Upper lobe of left lung (tissue), 6 donors: ENCODE measurements around the gene KLHDC8A. TPM values are rescaled to one million over a fixed set of nuclear protein-coding genes. Genes with fewer than 3 reads are reported as not detected.

Experiments
- ATAC-seq, 2 donors: fragments of 200-7000 bp; cut with Tn5 transposase; one replicate each; pipeline ENCODE4 v1.9.1; 2022; ENCODE audit warnings: mild to moderate bottlenecking in 2 of 2, moderate library complexity in 2 of 2; ENCODE audit not compliant: low FRiP score in 2 of 2
- DNase-seq, 2 donors: peaks; one replicate each; pipeline ENCODE4 v3.0.0-alpha.2; 2019 to 2020
- H3K27ac ChIP-seq, 4 donors: fragments of 200-600 bp; sonication (generic); one replicate each; pipeline ENCODE4 v1.5.1; 2016 to 2019
- H3K27me3 ChIP-seq, 4 donors: fragments of 200-600 bp; sonication (generic); one replicate each; pipeline ENCODE4 v1.5.1; 2017 to 2019
- H3K36me3 ChIP-seq, 4 donors: fragments of 200-600 bp; sonication (generic); one replicate each; pipeline ENCODE4 v1.5.1; 2016 to 2019
- H3K4me1 ChIP-seq, 4 donors: fragments of 200-600 bp; sonication (generic); one replicate each; pipeline ENCODE4 v1.5.1; 2018 to 2019
- H3K4me3 ChIP-seq, 4 donors: fragments of 200-600 bp; sonication (generic); one replicate each; pipeline ENCODE4 v1.5.1; 2017 to 2019; ENCODE audit warnings: mild to moderate bottlenecking in 2 of 4, moderate library complexity in 1 of 4
- H3K9me3 ChIP-seq, 4 donors: fragments of 200-600 bp; sonication (generic); one replicate each; pipeline ENCODE4 v1.5.1; 2018 to 2019
- EP300 ChIP-seq, 4 donors: sonication (generic); formaldehyde crosslinking; IDR thresholded peaks; one replicate each; pipeline ENCODE4 v1.5.1; 2017; ENCODE audit warnings: antibody characterized with exemption in 4 of 4, control low read depth in 2 of 4
- POLR2A ChIP-seq, 4 donors: fragments of 450-650 bp; IDR thresholded peaks; one replicate each; pipeline ENCODE4 v1.5.1; 2016 to 2017; ENCODE audit warnings: antibody characterized with exemption in 4 of 4, mild to moderate bottlenecking in 2 of 4
- POLR2AphosphoS5 ChIP-seq, 2 donors: sonication (generic); formaldehyde crosslinking; IDR thresholded peaks; one replicate each; pipeline ENCODE4 v1.5.1; 2017; ENCODE audit warnings: antibody characterized with exemption in 2 of 2
- WGBS, 2 donors: methylation state at CpG; one replicate each; pipeline ENCODE4 v1.1.5; 2017 to 2018; 5-methylcytosine and 5-hydroxymethylcytosine counted together
- total RNA-seq, 6 donors: library from RNA; depleted of rRNA in 4 of 6; stranded (reverse); fragments of >200 nt in 4 of 6; gene quantifications; one replicate each; pipeline versions ENCODE4 v1.1.0 to v1.2.1, GENCODE V29; 2016 to 2021
- TF ChIP-seq, protein P1 (sequence below), 6 experiments: fragments of 450-650 bp in 4 of 6; fragments of 200-600 bp in 2 of 6; sonication (generic) in 2 of 6; IDR thresholded peaks; one replicate each; pipeline ENCODE4 v1.5.1; 2016 to 2019; ENCODE audit warnings: antibody characterized with exemption in 6 of 6
- donor health status: DM: no; HTN: no; CAD: no; lungs with moderate emphysema.
- donor health status: DM: no; HTN: yes; CAD: no; lungs with severe emphysema.

Gene KLHDC8A
- total RNA-seq, 6 donors from 2014 or later, result 0.34 to 1.7 (median 0.37) TPM; not detected in 3

DNA sequence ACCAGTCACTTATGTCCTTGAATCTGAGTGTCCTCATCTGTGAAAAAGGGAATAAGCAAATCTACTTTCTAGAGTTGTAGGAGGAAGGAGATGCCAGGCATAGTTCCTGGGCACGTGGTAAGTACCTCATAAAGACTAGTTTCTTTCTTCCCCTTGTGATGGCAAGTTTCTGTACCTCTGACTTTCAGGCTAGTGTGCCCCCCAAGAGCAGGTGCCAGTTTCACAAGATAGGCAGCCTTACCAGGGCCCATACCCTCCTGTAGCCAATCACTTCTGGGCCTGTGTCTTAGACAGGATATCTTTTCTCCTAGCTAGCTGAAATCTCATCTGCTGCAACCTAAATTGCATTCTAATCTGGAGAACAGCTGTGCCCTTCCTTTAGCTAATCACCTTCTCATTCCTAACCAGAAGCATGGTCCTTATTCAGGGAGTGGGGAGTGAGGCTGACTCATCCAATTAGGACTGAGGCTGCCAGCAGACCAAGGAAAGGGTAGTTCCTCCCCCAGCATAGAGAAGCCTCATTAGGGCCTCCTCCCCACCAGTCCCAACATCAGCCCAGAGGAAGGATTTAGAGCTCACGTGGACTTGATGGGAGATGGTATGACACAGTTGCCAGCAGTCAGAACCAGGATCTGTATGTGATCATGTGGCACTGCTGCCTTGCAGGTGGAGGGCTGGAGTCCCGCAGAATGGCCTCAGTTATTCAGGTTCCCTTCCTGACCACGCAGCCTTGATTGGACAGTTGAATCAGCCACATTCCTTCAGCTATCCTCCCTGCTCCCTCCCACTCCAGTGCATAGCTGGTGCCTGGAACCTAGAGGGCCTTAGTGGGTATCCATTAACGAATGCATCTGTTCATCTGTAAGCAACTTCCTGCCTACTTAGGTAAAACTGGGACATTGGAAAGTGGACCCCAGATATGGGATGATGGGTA lies 7.9 kb downstream of the KLHDC8A start:
- no peak overlapping the region for H3K27ac ChIP-seq
- H3K36me3 ChIP-seq, result no peaks in the 10 kb centered on the region
- DNase-seq (no peak), ATAC-seq (no peak)
- 63 to 80% methylated on average over 5 of the region's 5 CpGs for WGBS, 2 donors
- H3K27me3 ChIP-seq, result peaks cover 0 to 10% (median 6%) of the 10 kb centered on the region in 4 donors
- peaks cover 7 to 11% (median 8%) of the 10 kb centered on the region in 4 donors for H3K4me1 ChIP-seq
- H3K9me3 ChIP-seq, result no peaks in the 10 kb centered on the region
- TF ChIP-seq POLR2AphosphoS5 (IDR thresholded peaks at IDR 0.05), result no peak
- no peak for TF ChIP-seq POLR2A (IDR thresholded peaks at IDR 0.05)
- TF ChIP-seq, protein P1, sequence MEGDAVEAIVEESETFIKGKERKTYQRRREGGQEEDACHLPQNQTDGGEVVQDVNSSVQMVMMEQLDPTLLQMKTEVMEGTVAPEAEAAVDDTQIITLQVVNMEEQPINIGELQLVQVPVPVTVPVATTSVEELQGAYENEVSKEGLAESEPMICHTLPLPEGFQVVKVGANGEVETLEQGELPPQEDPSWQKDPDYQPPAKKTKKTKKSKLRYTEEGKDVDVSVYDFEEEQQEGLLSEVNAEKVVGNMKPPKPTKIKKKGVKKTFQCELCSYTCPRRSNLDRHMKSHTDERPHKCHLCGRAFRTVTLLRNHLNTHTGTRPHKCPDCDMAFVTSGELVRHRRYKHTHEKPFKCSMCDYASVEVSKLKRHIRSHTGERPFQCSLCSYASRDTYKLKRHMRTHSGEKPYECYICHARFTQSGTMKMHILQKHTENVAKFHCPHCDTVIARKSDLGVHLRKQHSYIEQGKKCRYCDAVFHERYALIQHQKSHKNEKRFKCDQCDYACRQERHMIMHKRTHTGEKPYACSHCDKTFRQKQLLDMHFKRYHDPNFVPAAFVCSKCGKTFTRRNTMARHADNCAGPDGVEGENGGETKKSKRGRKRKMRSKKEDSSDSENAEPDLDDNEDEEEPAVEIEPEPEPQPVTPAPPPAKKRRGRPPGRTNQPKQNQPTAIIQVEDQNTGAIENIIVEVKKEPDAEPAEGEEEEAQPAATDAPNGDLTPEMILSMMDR (IDR thresholded peaks at IDR 0.05), result no peak
- H3K4me3 ChIP-seq, result no peak overlapping the region

- Histone ChIP-seq H3K27ac (no peak overlapping the region), H3K27me3 (peaks cover 2 to 21% (median 14%) of the 10 kb centered on the region in 4 donors), H3K4me1 (peaks cover 13 to 16% (median 15%) of the 10 kb centered on the region in 4 donors), H3K36me3 (no peaks in the 10 kb centered on the region), H3K4me3 (no peak overlapping the region), H3K9me3 (no peaks in the 10 kb centered on the region)
- no peak for TF ChIP-seq EP300 (IDR thresholded peaks at IDR 0.05)
- TF ChIP-seq, protein P1 (IDR thresholded peaks at IDR 0.05), result no peak
- TF ChIP-seq POLR2AphosphoS5 (IDR thresholded peaks at IDR 0.05), result no peak
- no peak for TF ChIP-seq POLR2A (IDR thresholded peaks at IDR 0.05)
- DNase-seq (no peak), ATAC-seq (no peak)
- WGBS, 2 donors, result 71 to 75% methylated on average over 10 of the region's 10 CpGs
These were observed 9.7 kb downstream of the KLHDC8A start for GRCh38 chr1:205346956-205347574.

DNA sequence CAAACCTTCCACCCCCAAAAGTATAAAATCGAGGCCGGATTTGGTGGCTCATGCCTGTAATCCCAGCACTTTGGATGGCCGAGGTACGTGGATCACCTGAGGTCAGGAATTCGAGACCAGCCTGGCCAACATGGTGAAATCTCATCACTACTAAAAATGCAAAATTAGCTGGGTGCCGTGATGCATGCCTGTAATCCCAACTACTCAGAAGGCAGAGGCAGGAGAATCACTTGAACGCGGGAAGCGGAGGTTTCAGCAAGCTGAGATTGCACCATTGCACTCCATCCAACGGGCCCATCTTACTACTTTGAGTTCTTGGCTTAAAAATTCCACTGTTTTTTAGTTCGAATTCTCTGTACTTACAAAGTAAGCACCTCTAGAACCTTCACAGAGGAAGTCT lies 11.0 kb downstream of the KLHDC8A start:
- Histone ChIP-seq H3K4me1 (peaks cover 13 to 16% (median 15%) of the 10 kb centered on the region in 4 donors), H3K9me3 (no peaks in the 10 kb centered on the region), H3K36me3 (no peaks in the 10 kb centered on the region), H3K4me3 (no peak overlapping the region), H3K27ac (no peak overlapping the region), H3K27me3 (peaks cover 2 to 21% (median 14%) of the 10 kb centered on the region in 4 donors)
- ATAC-seq (no peak), DNase-seq (no peak)
- 85 to 92% methylated on average over 11 of the region's 11 CpGs for WGBS, 2 donors
- TF ChIP-seq POLR2AphosphoS5 (IDR thresholded peaks at IDR 0.05) (no peak), EP300 (IDR thresholded peaks at IDR 0.05) (no peak), POLR2A (IDR thresholded peaks at IDR 0.05) (no peak)
- TF ChIP-seq, protein P1 (IDR thresholded peaks at IDR 0.05), result no peak

DNA sequence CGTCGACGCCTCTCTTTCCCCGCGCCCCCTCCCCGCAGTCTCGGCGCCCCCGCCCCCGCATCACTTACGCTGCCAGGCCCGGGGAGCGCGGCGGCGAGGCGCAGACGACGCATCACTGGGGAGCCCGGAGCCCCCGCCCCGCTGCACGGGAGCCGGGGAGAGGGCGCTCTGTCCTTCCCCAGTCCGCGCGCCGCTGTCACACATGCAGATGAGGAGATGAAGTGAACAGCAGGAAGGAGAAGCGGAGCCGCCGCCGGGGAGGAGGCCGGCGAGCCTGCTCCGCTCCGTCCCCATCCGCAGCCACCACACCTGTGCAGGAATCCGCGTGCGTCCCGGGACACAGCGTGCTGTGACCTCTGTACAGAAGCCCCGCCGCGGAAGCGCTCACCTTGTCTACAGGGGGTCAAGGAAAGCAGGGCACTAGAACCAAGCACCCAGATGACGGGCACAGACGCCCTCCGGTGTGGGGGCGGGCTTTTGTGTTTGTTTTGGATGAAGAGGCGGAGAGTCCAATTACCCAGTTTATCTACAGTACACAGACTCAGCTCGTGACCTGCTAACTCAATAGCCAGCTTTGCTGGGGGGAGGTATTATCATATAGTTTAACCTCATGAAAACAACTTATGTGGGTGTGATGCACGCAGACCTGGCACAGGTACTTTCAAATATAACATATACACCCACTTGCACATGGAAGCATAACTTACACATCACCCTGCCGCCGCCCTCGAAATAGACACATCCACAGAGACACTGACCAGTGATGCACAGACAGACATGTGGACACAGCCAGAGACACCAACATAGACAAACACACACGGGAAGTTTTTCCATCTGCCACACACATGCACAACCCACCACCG lies 12.4 kb downstream of the KLHDC8A start:
- TF ChIP-seq, protein P1 (IDR thresholded peaks at IDR 0.05), result no peak
- TF ChIP-seq POLR2AphosphoS5 (IDR thresholded peaks at IDR 0.05) (no peak), POLR2A (IDR thresholded peaks at IDR 0.05) (no peak), EP300 (IDR thresholded peaks at IDR 0.05) (no peak)
- peak overlapping the region in 3 of 4 donors; percentile 25 to 44 (median 40) for H3K4me3 ChIP-seq
- H3K36me3 ChIP-seq, result no peaks in the 10 kb centered on the region
- peaks cover 13 to 15% (median 15%) of the 10 kb centered on the region in 4 donors for H3K4me1 ChIP-seq
- H3K9me3 ChIP-seq, result no peaks in the 10 kb centered on the region
- peak in 1 of 2 donors; percentile 44 for ATAC-seq
- 26 to 28% methylated on average over 15 to 21 of the region's 59 CpGs for WGBS, 2 donors
- no peak overlapping the region for H3K27ac ChIP-seq
- DNase-seq, result peak in 1 of 2 donors; percentile 86
- H3K27me3 ChIP-seq, result peaks cover 2 to 21% (median 14%) of the 10 kb centered on the region in 4 donors
